Measurements from ENCODE around the gene TMEM232.
"Not testable (repeated sequence)": the region's sequence is repeated elsewhere in the genome, so short reads cannot be mapped to it uniquely, and the experiment has no call there.

The TMEM232 gene

DNA sequence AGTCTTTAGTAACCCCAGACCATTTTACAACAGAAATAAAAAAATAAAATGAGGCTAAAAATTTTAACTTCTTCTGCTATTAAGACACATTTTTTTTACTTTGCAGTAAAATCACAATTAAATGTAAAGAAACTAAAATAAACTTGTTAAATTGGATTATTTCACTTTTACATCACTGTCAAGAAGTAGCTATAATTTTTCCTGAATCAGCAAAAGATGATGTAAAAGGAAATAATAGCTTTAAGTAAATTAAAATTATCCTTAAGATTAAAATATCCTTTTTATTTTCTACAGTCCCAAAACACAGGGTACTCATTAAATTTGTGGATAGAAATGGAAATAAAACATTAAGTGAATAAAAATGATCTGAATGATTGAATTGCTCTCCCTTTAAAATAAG is 44.5 kb downstream of the TMEM232 start:
- no peaks in the 10 kb centered on the region for H3K27me3 ChIP-seq (ENCODE audit: control insufficient read depth in 2 of 2, insufficient read depth in 2 of 2, low read length in 2 of 2)
- H3K9ac ChIP-seq (ENCODE audit: low read depth in 1 of 2, low read length in 2 of 2), result no peak overlapping the region
- no peaks in the 10 kb centered on the region for H3K36me3 ChIP-seq (ENCODE audit: control insufficient read depth in 2 of 2, insufficient read depth in 2 of 2, low read length in 2 of 2)
- no peak overlapping the region for H3K27ac ChIP-seq (ENCODE audit: low read depth in 2 of 2, low read length in 2 of 2)
- no peak overlapping the region for H3K4me3 ChIP-seq (ENCODE audit: low read length in 2 of 2)
- H3K9me3 ChIP-seq (ENCODE audit: control insufficient read depth in 2 of 2, low read length in 2 of 2), result no peaks in the 10 kb centered on the region
- no peaks in the 10 kb centered on the region for H3K4me1 ChIP-seq (ENCODE audit: control insufficient read depth in 2 of 2, insufficient read depth in 2 of 2, low read length in 2 of 2)

GRCh38 chr5:110681109-110681508 is 45.4 kb downstream of the TMEM232 start:
- Histone ChIP-seq H3K27ac (ENCODE audit: low read depth in 2 of 2, low read length in 2 of 2) (no peak overlapping the region), H3K4me3 (ENCODE audit: low read length in 2 of 2) (no peak overlapping the region)

GRCh38 chr5:110676554-110676953 is 49.9 kb downstream of the TMEM232 start:
- not testable (repeated sequence) for H3K9ac ChIP-seq (ENCODE audit: low read depth in 1 of 2, low read length in 2 of 2); H3K27me3 ChIP-seq (ENCODE audit: control insufficient read depth in 2 of 2, insufficient read depth in 2 of 2, low read length in 2 of 2); H3K4me1 ChIP-seq (ENCODE audit: control insufficient read depth in 2 of 2, insufficient read depth in 2 of 2, low read length in 2 of 2); H3K9me3 ChIP-seq (ENCODE audit: control insufficient read depth in 2 of 2, low read length in 2 of 2); H3K27ac ChIP-seq (ENCODE audit: low read depth in 2 of 2, low read length in 2 of 2); H3K4me3 ChIP-seq (ENCODE audit: low read length in 2 of 2); H3K36me3 ChIP-seq (ENCODE audit: control insufficient read depth in 2 of 2, insufficient read depth in 2 of 2, low read length in 2 of 2)

More at GRCh38 chr5:110681109-110681508, 45.4 kb downstream of the TMEM232 start:
- no peaks in the 10 kb centered on the region for H3K36me3 ChIP-seq (ENCODE audit: control insufficient read depth in 2 of 2, insufficient read depth in 2 of 2, low read length in 2 of 2)
- no peaks in the 10 kb centered on the region for H3K9me3 ChIP-seq (ENCODE audit: control insufficient read depth in 2 of 2, low read length in 2 of 2)
- H3K27me3 ChIP-seq (ENCODE audit: control insufficient read depth in 2 of 2, insufficient read depth in 2 of 2, low read length in 2 of 2), result no peaks in the 10 kb centered on the region
- no peak overlapping the region for H3K9ac ChIP-seq (ENCODE audit: low read depth in 1 of 2, low read length in 2 of 2)
- no peaks in the 10 kb centered on the region for H3K4me1 ChIP-seq (ENCODE audit: control insufficient read depth in 2 of 2, insufficient read depth in 2 of 2, low read length in 2 of 2)

DNA sequence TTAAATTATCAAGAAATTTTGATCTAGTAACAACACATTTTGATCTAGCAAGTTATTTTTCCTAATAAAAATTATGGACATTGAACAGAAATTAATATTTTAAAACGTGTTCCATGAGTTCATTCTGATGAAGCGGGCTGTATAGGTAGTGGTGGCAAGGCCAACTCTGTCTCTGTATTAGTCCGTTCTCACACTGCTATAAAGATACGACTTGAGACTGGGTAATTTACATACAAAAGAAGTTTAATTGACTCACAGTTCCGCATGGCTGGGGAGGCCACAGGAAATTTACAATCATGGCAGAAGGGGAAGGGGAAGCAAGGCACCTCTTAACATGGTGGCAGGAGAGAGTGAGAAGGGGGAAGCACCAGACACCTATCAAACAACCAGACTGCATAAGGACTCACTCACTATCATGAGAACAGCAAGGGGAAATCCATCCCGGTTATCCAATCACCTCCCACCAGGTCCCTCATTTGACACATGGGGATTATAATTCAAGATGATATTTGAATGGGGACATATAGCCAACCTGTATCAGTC is 61.2 kb downstream of the TMEM232 start:
- no peaks in the 10 kb centered on the region for H3K36me3 ChIP-seq (ENCODE audit: control insufficient read depth in 2 of 2, insufficient read depth in 2 of 2, low read length in 2 of 2)
- H3K27me3 ChIP-seq (ENCODE audit: control insufficient read depth in 2 of 2, insufficient read depth in 2 of 2, low read length in 2 of 2), result no peaks in the 10 kb centered on the region
- H3K4me1 ChIP-seq (ENCODE audit: control insufficient read depth in 2 of 2, insufficient read depth in 2 of 2, low read length in 2 of 2), result no peaks in the 10 kb centered on the region
- no peak overlapping the region for H3K9ac ChIP-seq (ENCODE audit: low read depth in 1 of 2, low read length in 2 of 2)
- H3K4me3 ChIP-seq (ENCODE audit: low read length in 2 of 2), result no peak overlapping the region
- no peaks in the 10 kb centered on the region for H3K9me3 ChIP-seq (ENCODE audit: control insufficient read depth in 2 of 2, low read length in 2 of 2)
- H3K27ac ChIP-seq (ENCODE audit: low read depth in 2 of 2, low read length in 2 of 2), result no peak overlapping the region

- no peaks in the 10 kb centered on the region for H3K36me3 ChIP-seq (ENCODE audit: control insufficient read depth in 2 of 2, insufficient read depth in 2 of 2, low read length in 2 of 2)
- no peaks in the 10 kb centered on the region for H3K27me3 ChIP-seq (ENCODE audit: control insufficient read depth in 2 of 2, insufficient read depth in 2 of 2, low read length in 2 of 2)
- H3K9me3 ChIP-seq (ENCODE audit: control insufficient read depth in 2 of 2, low read length in 2 of 2), result no peaks in the 10 kb centered on the region
- H3K27ac ChIP-seq (ENCODE audit: low read depth in 2 of 2, low read length in 2 of 2), result no peak overlapping the region
- no peaks in the 10 kb centered on the region for H3K4me1 ChIP-seq (ENCODE audit: control insufficient read depth in 2 of 2, insufficient read depth in 2 of 2, low read length in 2 of 2)
- no peak overlapping the region for H3K9ac ChIP-seq (ENCODE audit: low read depth in 1 of 2, low read length in 2 of 2)
- H3K4me3 ChIP-seq (ENCODE audit: low read length in 2 of 2), result no peak overlapping the region
These were observed 62.9 kb downstream of the TMEM232 start for GRCh38 chr5:110663525-110663924.

DNA sequence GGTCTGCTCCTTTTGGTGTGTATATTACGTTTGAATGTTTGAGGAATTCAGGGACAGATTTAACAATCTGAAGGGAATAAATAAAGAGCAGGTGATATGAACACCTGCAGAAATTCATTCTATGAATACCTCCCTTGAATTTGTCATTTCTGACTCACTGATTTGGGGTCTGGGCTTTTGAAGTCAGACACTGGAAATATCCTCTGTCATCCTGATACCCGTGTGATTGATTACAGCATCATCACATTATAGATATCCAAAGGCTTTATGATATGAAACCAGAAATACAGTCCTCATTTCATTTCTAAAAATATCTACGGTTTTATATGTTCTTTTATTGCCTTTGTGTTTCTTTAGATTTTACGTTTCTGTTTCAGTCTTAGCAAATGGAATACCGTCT is 68.5 kb downstream of the TMEM232 start:
- Histone ChIP-seq H3K4me1 (ENCODE audit: control insufficient read depth in 2 of 2, insufficient read depth in 2 of 2, low read length in 2 of 2) (no peaks in the 10 kb centered on the region), H3K27ac (ENCODE audit: low read depth in 2 of 2, low read length in 2 of 2) (no peak overlapping the region), H3K36me3 (ENCODE audit: control insufficient read depth in 2 of 2, insufficient read depth in 2 of 2, low read length in 2 of 2) (no peaks in the 10 kb centered on the region)

GRCh38 chr5:110653231-110653970 is 73.1 kb downstream of the TMEM232 start:
- H3K9me3 ChIP-seq (ENCODE audit: control insufficient read depth in 2 of 2, low read length in 2 of 2), result no peaks in the 10 kb centered on the region
- H3K9ac ChIP-seq (ENCODE audit: low read depth in 1 of 2, low read length in 2 of 2), result no peak overlapping the region
- H3K36me3 ChIP-seq (ENCODE audit: control insufficient read depth in 2 of 2, insufficient read depth in 2 of 2, low read length in 2 of 2), result no peaks in the 10 kb centered on the region
- no peaks in the 10 kb centered on the region for H3K4me1 ChIP-seq (ENCODE audit: control insufficient read depth in 2 of 2, insufficient read depth in 2 of 2, low read length in 2 of 2)
- H3K4me3 ChIP-seq (ENCODE audit: low read length in 2 of 2), result no peak overlapping the region
- no peaks in the 10 kb centered on the region for H3K27me3 ChIP-seq (ENCODE audit: control insufficient read depth in 2 of 2, insufficient read depth in 2 of 2, low read length in 2 of 2)
- no peak overlapping the region for H3K27ac ChIP-seq (ENCODE audit: low read depth in 2 of 2, low read length in 2 of 2)

More for the DNA sequence above, 68.5 kb downstream of the TMEM232 start:
- Histone ChIP-seq H3K9ac (ENCODE audit: low read depth in 1 of 2, low read length in 2 of 2) (no peak overlapping the region), H3K9me3 (ENCODE audit: control insufficient read depth in 2 of 2, low read length in 2 of 2) (no peaks in the 10 kb centered on the region), H3K4me3 (ENCODE audit: low read length in 2 of 2) (no peak overlapping the region), H3K27me3 (ENCODE audit: control insufficient read depth in 2 of 2, insufficient read depth in 2 of 2, low read length in 2 of 2) (no peaks in the 10 kb centered on the region)

DNA sequence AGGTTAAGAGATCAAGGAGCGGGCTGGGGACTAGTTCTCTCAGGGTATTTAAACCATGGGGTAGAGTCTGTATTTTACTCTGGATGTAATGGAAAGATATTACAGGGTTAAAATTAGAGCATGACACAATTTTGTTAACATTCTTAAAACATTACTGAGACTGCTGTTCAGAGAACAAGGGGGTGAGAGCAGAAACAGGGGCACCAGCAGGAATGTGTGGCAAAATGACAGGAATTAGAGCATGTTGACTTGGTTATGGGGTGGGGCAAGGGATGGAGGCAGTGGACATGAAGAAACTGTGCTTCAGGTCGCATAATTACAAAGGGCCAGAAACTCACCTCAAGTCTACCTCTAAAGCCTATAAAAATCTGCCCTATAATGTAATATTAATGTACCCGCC is 75.0 kb downstream of the TMEM232 start:
- H3K36me3 ChIP-seq (ENCODE audit: control insufficient read depth in 2 of 2, insufficient read depth in 2 of 2, low read length in 2 of 2), result no peaks in the 10 kb centered on the region
- no peak overlapping the region for H3K27ac ChIP-seq (ENCODE audit: low read depth in 2 of 2, low read length in 2 of 2)
- H3K4me3 ChIP-seq (ENCODE audit: low read length in 2 of 2), result no peak overlapping the region
- H3K27me3 ChIP-seq (ENCODE audit: control insufficient read depth in 2 of 2, insufficient read depth in 2 of 2, low read length in 2 of 2), result no peaks in the 10 kb centered on the region
- H3K9ac ChIP-seq (ENCODE audit: low read depth in 1 of 2, low read length in 2 of 2), result no peak overlapping the region
- no peaks in the 10 kb centered on the region for H3K9me3 ChIP-seq (ENCODE audit: control insufficient read depth in 2 of 2, low read length in 2 of 2)
- no peaks in the 10 kb centered on the region for H3K4me1 ChIP-seq (ENCODE audit: control insufficient read depth in 2 of 2, insufficient read depth in 2 of 2, low read length in 2 of 2)

DNA sequence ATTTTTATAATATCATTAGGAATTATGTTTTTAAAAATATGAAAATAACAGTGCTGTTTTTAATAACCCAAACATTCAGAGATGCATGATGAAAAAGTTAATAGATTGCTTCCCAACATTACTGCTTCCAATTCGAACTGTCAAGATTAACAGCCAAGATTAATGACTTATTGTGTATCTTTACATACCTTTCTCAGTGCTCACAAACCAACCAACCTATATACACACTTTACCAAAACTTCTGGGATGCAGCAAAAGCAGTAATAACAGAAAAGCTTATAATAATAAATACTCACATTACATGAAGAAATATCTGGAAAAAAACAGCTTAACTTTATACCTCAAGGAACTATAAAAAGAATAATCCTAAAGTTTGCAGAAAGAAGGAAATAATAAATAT is 82.1 kb downstream of the TMEM232 start:
- no peaks in the 10 kb centered on the region for H3K4me1 ChIP-seq (ENCODE audit: control insufficient read depth in 2 of 2, insufficient read depth in 2 of 2, low read length in 2 of 2)

DNA sequence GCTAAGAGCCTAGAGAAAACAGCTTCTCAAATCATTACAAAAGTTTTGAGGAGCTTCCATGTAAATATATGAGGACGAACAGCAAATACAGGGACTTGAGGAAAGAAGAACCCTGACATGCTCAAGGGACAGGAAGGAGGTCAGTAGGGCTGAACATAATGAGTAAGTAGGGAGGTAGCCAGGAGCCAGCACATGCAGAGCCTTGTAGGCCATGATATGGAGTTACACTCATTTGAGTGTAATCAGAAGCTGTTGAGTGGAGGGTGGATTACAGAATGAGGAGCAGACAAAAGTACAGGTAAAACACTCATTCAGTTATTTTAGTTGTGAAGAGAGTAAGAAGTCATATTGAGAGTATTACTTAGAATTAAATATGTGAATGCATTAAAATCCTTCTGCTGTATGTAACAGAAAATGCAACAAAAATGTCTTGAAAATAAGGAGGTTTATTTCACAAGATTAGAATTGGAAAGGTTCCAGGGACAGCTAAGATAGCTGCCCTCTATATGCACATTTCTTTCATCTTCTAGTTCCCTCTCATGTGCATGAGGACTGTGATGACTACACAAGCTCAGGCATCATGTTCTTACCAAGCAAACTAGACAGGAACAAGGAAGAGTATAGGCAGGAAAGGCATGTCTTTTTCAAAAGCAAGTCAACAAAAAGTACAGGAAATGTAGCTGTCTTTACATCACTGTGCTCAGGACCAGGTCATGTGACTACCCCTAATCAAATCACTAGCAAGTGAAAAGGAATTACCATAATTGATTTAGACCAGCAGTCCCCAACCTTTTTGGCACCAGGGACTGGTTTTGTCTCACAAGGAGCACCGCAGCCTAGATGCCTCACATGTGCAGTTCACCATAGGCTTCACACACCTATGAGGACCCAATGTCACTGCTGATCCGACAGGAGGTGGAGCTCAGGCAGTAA is 87.2 kb downstream of the TMEM232 start:
- Histone ChIP-seq H3K27ac (ENCODE audit: low read depth in 2 of 2, low read length in 2 of 2) (no peak overlapping the region), H3K4me3 (ENCODE audit: low read length in 2 of 2) (no peak overlapping the region), H3K9ac (ENCODE audit: low read depth in 1 of 2, low read length in 2 of 2) (no peak overlapping the region), H3K36me3 (ENCODE audit: control insufficient read depth in 2 of 2, insufficient read depth in 2 of 2, low read length in 2 of 2) (no peaks in the 10 kb centered on the region), H3K27me3 (ENCODE audit: control insufficient read depth in 2 of 2, insufficient read depth in 2 of 2, low read length in 2 of 2) (no peaks in the 10 kb centered on the region), H3K4me1 (ENCODE audit: control insufficient read depth in 2 of 2, insufficient read depth in 2 of 2, low read length in 2 of 2) (no peaks in the 10 kb centered on the region), H3K9me3 (ENCODE audit: control insufficient read depth in 2 of 2, low read length in 2 of 2) (no peaks in the 10 kb centered on the region)

More for the DNA sequence above, 82.1 kb downstream of the TMEM232 start:
- Histone ChIP-seq H3K4me3 (ENCODE audit: low read length in 2 of 2) (no peak overlapping the region), H3K27me3 (ENCODE audit: control insufficient read depth in 2 of 2, insufficient read depth in 2 of 2, low read length in 2 of 2) (no peaks in the 10 kb centered on the region), H3K9me3 (ENCODE audit: control insufficient read depth in 2 of 2, low read length in 2 of 2) (no peaks in the 10 kb centered on the region), H3K36me3 (ENCODE audit: control insufficient read depth in 2 of 2, insufficient read depth in 2 of 2, low read length in 2 of 2) (no peaks in the 10 kb centered on the region), H3K9ac (ENCODE audit: low read depth in 1 of 2, low read length in 2 of 2) (no peak overlapping the region), H3K27ac (ENCODE audit: low read depth in 2 of 2, low read length in 2 of 2) (no peak overlapping the region)

Data from mucosa of rectum (tissue), 2 donors.